ENCODE data around the gene LTB4R2.

LTB4R2 gene, protein sequence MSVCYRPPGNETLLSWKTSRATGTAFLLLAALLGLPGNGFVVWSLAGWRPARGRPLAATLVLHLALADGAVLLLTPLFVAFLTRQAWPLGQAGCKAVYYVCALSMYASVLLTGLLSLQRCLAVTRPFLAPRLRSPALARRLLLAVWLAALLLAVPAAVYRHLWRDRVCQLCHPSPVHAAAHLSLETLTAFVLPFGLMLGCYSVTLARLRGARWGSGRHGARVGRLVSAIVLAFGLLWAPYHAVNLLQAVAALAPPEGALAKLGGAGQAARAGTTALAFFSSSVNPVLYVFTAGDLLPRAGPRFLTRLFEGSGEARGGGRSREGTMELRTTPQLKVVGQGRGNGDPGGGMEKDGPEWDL

DNA sequence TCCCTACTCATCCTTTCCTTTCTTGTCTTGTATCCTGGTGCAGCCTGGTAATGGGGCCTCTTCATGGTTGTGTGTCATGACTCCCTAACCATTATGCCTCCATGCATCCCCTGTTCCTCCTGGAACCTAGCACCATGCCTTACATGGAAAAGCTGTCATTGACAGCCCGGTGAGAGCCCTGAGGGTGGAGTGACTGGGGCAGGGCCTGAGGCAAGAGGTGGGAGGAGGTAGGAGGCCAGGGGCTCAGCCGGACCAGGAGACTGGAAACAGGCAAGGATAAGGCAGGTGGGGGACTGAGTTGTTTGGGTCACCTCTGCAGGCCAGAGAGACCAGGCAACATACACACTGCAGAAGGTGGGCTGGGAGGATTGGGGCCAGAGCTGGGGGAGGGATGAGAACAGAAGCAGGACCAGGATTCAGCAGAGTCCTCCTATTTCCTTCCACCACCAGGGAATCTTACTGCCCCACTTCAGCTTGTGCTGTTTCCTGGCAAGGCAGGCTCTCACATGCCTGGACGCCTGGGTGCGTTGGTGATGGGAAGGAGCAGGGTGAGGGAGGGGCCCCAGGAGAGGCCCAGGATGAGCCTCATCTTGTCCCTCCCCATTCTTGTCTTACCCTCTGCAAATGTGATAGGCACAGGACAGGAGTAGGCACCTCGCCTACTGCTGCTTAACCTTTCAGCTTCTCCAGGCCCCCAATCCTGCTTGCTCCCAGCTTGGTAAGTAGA lies at the start of gene LTB4R2:
Gene LTB4R2, plus strand, starts transcription at position 603 of the 727 bp plus-strand sequence. CDS start 525 bp downstream, outside the sequence.
- no peak for DNase-seq (ENCODE audit: low read depth)

DNA sequence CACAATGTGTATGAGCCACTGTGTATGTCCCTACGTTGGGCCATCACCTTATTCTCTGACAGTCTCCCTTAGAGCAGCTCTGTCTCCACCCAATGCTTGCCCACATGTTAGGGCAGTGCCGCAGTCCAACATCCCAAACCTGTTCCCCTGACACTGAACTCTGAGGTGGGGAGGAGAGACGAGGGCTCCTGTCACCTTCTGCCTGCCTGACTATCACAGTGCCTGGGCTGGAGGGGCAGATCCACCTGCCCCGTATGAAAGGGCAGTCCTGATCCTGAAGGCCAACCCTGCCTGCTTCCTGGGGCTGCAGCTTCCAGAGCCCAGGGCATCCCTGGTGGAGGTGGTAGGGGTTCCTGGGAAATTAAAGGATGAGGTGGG lies 49.2 kb upstream of the LTB4R2 start:
- DNase-seq (ENCODE audit: low read depth): no peak

DNA sequence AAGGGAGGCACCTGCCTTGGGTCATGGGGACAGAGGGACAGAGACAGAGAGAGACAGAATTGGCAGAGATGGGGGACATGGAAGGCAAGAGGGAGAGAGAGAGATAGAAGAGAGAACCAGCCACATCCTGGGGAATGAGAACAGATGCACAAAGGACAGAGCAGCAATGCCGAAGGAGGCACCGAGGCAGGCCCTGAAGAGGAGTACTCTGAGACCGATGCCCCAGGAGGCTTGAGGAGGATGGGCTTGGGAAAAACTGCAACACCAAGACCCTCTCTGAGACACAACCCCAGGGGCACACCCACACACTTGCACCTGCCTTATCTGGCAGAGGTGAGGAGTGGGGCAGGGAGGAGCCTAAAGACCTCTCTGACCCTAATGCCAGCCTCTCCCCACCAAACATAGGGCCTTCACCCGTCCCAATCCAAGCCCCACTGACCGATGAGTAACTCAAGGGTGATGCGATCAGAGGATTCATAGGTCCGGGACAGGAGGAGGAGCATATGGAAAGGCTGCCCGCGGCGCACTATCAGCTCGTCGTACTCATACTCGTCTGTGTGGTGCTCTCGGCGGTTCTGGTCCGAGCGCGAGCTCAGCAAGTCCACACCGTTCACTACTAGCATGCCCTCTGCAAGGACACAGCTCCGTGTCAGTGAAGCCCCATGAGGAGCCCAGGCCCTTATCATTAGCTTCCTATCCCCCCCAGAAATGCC lies 48.5 kb upstream of the LTB4R2 start:
- no peak for DNase-seq (ENCODE audit: low read depth)

DNA sequence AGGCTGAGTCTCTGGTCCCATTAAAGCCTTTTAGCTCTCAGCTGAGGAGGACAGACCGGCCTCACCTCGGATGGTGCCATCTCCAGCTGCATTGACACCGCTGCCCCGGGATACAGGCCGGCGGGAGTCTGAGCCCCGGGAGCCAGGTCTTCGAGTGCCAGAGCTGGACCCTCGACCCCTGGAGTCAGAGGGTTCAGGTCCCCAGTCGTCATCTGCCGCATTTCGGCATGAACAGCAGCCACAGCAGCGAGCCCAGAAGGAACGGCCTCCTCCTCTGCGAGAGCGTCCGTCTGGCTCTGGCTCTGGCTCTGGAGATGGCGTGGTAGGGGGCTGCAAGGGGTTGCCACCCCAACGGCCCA lies 48.0 kb upstream of the LTB4R2 start:
- DNase-seq (ENCODE audit: low read depth): no peak

DNA sequence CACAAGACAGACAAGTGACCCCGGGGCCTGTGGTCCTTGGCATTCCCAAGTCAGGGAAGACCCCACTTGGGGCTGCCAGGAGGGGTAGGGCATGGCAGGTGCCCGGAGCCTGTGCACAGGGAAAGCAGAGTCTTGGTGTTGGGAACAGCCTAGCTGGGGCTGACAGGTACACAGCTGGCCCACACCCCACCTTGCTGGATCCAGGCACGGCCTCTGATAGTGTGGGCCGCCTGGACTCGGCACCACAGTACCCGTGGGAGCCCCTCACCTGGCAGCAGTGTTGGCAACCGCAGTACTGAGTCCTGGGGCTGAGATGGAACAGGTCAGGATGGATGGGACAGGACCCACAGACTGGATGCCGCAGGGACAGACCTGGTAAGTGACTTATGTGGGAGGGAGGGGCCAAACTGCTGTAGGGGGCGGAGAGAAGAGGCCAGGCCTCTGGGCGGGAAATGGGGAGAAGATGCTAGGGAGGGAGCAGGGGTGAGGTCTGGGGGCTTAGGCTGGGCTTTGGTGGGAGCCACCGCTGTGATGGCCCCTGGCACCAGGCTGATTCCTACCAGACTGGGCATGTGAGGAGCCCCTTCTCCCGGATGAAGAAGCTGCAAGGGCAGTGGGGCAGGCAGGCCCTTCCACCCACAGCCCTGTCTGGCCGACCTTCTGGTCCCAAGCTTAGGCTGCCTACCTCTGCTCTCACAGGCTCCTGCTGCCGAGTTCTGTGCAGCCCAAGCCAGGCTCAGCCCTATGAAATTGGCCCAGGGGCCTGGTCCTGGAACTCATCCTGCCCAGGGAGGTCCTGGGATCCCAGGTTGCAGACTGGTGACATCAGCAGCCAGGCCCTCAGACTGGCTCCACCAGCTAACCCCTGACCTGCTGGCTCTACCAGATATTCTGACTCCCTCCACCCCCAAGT lies 46.9 kb upstream of the LTB4R2 start, which contains the start of gene TGM1:
Gene TGM1, minus strand, starts transcription at position 357 of the 913 bp plus-strand sequence. CDS start 825 bp downstream, outside the sequence.
- no peak for DNase-seq (ENCODE audit: low read depth)

DNA sequence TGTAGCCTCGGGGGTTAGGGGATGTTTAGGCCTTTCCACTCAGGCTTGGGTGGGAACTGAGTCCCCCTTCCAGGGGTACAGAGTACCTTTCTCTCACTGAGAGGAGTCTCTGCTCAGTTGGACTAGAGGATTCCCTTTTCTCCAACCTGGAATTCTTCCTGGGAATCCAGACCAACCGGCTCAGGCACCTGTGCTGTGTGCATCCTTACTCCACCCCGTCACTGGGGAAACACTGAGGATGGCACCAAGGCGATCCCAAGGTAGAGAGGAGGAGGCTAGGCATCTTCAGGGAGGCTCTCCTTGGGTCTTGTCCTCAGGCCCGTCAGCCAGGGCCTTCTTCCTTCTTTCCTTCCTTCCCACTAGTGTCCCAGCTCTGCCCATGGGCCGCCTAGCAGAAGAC lies 46.1 kb upstream of the LTB4R2 start:
- DNase-seq (ENCODE audit: low read depth): no peak

DNA sequence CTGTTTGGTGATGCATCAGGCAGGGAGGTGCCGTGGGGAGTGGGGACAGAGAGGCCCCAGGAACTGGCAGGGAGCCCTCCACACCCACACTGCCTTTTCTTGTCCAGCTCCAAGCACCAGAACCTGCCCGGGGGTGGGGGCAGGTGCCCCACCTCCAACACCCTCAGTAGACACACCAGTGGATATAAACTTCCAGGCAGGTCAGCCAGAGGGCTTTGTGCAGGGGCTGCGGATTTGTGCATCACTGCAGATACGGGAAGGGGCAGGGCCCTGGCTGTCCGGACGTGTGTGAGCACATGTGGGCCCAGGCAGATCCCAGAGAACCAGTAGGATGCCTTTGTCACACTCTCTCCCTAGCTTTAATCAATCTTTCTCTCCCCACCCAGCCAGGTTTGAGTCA lies 45.6 kb upstream of the LTB4R2 start:
- DNase-seq (ENCODE audit: low read depth): no peak

DNA sequence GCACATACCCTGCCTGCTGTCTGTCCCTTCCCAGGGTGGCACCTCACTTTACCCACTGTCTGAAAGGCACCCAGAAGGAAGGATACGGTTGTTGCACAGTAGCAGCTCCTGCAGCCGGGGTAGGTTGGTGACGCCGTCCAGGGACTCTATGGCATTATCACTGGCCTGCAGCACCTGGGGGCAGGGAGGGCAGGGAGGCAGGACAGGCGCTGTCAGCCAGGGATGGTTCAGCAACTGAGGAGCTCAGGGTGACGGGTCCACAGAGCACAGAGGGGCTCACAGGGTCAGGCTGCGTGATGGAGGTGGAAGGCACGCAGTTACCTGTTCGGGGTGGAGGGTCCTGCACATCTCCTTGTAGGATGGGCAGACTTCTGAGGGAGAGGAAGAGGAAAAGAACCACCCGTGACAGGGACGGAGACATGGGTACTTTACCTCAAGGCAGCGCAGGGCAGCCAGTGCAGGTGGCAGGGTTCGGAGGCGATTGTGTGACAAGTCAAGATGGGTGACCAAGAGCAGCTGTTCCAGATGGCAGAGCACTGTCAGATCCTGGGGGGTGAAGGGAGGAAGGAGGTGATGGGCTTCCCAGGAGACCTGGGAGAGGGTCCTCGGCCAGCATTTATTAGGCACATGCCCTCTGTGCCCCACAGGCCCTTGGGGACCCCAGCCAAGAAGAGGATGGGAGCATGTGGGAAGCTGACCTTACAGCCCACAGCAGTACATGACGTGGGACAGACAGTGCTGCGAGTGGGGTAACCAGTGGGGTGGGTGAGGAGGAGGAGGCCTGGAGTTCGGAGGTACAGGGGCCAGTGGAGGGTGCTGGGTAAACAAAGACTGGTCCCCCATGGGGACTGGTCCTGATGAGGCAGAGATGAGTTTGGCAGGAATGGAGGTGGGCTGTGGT lies 43.3 kb upstream of the LTB4R2 start:
- DNase-seq (ENCODE audit: low read depth): no peak

DNA sequence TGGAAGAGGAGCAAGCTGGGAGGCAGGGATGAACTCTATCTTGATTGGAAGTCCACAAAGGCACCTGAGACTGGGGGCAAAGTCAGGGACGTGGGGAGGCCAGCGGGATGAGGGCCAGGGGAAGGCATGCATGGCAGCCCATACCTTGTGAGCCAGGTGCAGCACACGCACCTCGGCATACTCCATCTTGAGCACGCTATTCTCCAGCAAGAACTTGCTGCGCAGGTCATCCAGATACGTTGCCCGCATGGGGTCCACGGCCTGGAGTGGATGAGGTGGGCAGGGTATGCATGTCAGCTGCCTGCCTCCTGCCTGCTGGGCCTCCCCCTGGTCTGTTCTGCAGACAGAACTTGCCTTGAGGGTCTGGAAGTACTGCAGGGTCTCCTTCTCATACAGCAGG lies 42.4 kb upstream of the LTB4R2 start:
- DNase-seq (ENCODE audit: low read depth): no peak

DNA sequence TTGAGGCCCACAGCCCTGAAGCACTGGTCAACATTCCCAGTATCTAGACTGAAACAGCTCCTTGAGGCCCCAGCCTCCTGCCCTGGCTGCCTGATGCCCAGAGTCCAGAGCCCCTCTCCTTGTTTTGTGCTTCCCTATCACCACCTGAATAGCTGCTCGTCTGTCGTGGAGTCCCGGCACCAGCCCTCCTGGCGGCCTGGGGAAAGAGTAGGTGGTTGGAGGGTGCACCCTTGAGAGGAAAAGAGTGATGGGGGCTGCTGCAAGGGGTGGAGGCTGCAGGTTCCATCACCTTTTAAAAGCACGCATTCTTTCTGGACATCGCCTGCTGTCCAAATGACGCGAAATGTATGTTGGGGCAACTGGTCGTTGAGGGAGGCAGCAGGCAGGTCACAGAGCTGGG lies 41.7 kb upstream of the LTB4R2 start:
- DNase-seq (ENCODE audit: low read depth): no peak

DNA sequence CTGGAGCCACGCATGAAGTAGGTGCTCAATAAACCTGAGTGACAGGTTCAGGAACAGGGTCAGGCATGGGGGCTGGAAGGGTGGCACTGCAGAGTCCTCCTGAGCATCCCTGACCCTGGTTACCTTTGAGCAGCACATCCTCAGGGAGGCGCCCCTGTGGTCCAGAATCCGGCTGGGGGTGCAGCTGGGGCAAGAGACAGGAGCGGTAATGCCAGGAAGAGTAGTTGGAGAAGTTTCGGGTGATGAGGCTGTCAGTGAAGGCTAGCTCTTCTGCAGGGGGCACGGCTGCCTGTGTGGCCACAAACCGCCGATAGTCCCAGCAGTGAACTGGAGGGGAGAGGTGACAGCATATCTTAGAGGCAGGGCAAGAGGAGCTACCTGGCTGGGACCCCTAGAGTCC lies 40.6 kb upstream of the LTB4R2 start:
- DNase-seq (ENCODE audit: low read depth): no peak

DNA sequence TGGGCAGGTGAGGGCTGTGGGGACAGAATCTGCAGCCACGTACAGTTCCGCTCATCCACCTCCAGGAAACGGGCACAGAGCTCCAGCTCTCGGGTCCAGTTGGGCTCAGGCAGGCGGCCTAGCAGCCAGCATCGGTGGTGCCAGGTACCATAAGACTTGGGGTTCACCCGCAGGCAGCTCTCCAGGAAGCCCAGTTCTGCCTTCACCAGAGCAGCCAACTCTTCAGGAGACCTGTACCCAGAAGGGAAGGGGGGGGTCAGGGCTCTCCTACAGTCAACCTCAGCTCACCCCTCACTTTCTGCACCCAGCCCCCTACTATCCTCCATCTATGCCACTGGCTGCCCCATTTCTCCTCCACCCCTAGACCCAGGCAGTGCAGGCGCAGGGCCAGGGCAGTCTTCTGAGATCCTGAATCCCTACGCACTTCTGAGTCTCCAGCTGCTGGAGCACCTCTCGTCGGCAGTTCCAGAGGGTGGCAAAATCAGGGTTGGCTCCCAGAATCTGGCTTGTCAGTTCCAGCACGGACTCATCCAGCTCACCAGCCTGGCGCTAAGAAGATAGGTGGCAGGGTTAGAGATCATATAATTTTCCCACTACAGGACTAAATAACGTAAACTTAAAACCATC lies 39.9 kb upstream of the LTB4R2 start:
- no peak for DNase-seq (ENCODE audit: low read depth)

DNA sequence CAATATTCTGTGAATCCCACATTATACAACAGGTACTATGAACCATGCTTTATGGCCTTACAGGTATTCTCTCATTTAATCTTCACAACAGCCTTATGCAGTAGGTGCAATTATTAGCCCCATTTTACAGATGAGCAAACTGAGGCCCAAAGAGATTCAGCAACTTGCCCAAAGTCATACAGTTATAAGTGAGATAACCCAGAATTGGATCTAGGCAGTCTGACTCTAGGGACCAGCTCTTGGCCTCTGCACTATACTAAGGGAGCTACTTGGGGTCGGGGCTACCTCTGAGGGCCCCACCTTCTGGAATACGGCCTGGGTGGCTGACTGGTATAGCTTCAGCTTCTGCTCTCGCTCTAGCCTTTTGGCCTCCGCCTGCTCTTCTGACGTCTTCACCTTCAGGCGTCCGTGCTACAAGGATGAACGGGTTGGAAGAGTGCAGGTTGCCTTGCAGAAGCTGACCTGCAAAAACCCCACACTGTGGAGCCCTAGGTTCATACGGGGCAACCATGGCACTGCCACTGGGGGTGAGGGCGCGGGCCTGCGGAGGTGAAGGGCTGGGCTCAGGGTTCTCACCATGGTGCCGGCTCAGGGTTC lies 39.3 kb upstream of the LTB4R2 start:
- DNase-seq (ENCODE audit: low read depth): no peak

DNA sequence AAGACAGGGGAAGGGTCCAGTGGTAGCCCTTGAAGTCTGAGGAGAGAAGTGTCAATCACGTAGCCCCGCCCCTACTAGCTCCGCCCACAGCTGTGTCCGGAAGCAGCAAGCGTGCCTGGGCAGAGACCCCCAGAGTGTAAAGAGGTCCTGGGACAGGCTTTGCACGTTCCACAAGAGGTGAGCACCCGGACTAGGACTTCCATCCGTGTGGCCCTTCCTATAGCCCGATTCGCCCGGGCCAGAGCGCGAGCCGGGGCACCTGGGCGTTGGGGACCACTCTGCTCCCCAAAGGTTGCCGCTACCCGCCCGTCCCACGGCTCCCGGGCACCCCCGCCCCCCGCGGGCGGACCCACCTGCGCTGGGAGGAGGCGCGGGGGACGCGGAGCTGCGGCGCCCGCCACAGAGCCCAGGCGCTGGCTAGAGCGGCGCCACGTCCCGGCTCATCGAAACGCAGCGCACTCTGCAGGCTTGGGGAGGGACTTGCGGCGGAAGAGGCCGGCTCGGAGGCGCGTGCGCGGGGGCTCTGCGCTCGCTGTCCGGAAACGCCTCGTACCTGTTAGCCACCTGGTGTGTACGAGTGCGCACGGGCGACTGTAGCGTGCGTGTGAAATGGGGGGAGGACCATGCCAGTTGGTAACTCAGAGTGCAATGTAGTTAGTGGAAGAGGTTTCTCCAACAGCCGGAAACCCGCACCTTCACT lies 38.7 kb upstream of the LTB4R2 start, which contains the start of gene RABGGTA:
Gene RABGGTA, minus strand, starts transcription at position 464 of the 700 bp plus-strand sequence. CDS start 482 bp downstream, outside the sequence.
- DNase-seq (ENCODE audit: low read depth): peak; percentile 78

DNA sequence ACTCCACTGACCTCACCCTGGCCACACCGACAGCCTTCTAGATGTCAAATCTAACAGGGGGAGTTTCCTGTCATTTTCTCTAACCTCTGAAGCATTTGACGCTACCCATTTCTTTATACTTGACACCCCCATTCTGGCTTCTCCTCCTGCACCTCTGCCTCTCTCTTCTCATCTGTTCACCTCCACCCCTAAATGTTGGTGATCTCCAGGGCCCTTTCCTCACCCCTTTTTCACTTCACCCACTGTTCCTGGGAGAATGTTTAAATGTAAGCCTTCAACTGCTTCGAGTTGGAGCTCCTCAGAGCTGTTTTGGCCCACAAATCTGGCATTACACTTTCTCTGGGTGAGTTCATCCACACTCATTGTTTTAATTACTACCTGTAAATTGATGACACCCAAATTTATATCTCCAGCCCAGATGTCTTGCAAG lies 38.1 kb upstream of the LTB4R2 start:
- DNase-seq (ENCODE audit: low read depth): no peak

DNA sequence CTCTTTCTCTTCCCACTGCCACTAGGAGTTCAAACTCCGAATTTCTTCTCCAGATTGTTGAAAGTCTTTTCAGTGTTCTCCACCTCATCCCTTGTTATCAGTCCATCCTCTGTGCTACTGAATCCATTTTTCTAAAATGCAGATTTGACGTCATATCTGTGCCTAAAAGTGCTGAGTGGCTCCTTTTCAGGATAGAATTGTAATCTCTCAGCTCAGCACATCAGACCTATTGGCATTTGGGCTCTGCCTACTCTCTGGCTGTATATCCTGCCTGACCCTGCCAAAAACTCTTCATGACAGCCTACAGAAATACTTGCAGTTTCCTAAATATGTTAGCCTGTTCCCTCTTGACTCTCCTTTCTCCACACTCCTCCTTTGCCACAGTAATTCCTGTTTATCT lies 37.5 kb upstream of the LTB4R2 start:
- DNase-seq (ENCODE audit: low read depth): no peak

DNA sequence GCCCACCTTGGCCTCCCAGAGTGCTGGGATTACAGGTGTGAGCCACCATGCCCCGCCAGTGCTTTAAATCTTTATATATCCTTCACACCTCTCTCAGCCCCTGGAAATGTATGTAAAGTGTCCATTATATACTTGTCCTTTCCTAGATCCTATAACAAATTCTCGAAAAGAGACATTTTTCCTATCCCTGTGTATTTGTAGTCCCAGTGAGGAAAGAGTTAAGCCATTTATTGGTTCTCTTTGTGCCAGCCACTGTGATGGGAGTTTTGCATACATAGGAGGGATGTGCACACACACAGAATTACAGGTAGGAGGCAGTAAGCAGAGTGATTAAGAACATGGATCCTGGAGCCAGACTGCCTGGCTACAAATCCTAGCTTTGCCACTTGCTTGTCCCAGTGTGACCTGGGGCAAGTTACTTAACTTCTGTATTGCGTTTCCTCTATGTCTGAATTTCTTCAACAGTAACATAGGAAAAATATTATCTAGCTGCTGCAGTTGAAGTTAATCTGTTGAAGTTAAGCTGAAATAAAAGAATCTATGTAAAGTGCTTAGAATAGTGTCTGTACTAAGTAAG lies 36.4 kb upstream of the LTB4R2 start:
- no peak for DNase-seq (ENCODE audit: low read depth)

DNA sequence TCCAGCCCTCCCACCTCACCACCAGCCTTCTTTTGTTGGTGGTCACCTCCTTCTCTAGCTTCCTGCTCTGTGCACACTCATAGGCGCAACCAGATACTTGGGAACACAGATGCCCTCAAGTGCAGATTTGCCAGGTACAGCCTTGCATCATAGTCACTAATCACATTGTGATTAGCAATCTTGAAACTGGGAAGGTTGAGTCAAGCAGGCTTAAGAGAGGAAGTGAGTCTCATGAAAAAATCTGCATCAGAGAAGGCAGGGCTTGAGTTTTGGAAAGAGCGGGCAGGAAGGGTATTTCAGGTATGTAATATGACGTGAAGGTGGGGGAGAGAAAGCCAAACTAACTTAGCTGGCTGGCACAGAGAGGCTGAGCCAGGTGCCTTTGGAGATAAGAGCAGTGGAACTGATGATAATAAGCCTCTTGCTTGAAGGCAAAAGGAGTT lies 35.8 kb upstream of the LTB4R2 start:
- no peak for DNase-seq (ENCODE audit: low read depth)

DNA sequence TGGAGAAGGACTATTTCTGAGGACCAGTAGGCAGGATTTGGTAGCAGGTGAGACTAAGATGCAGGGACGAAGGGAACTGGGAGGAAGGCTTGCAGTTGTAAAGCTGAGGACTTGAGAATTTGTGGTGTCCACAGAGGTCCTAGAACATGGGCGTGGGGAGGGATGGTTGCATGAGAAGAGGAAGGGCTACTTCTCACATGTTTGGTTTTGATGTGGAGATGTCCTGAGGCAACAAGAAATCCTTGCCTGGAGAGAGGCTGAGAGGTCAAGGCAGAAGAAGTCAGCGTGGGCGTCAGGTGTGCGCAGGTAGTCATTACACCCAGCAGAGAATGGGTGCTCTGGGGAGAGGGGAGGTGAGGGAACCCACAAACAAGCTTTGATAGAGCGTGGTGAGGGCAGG lies 32.9 kb upstream of the LTB4R2 start:
- no peak for DNase-seq (ENCODE audit: low read depth)
